GM12878 (cell line): Measurements from ENCODE around the gene ABHD18. TPM values are rescaled to one million over a fixed set of nuclear protein-coding genes. Genes with fewer than 3 reads are reported as not detected.

ENCODE experiments used
- BCLAF1 ChIP-seq: fragments of 450-650 bp; IDR thresholded peaks from 2 replicates; pipeline ENCODE4 v1.6.1; 2017; ENCODE audit warnings: antibody characterized with exemption, mild to moderate bottlenecking, moderate library complexity
- CEBPB ChIP-seq, 2 experiments: fragments of 150-350 bp in 1 of 2; IDR thresholded peaks; 2 replicates each; pipeline ENCODE4 v1.6.1; 2012 to 2014; ENCODE audit warnings: low read depth in 2 of 2, low read length in 2 of 2, borderline replicate concordance in 1 of 2, inconsistent platforms in 1 of 2
- CEBPZ ChIP-seq: fragments of 150-350 bp; IDR thresholded peaks from 2 replicates; pipeline ENCODE4 v1.6.1; 2016; ENCODE audit warnings: low read depth, low read length
- HCFC1 ChIP-seq: fragments of 150-350 bp; IDR thresholded peaks from 2 replicates; pipeline ENCODE4 v1.6.1; 2014; ENCODE audit warnings: low read length
- POLR2AphosphoS2 ChIP-seq: IDR thresholded peaks from 2 replicates; pipeline ENCODE4 v1.6.1; 2011; ENCODE audit warnings: low read depth, mild to moderate bottlenecking, low read length, improper control_type of control experiment, moderate library complexity
- POLR2AphosphoS5 ChIP-seq: IDR thresholded peaks from 2 replicates; pipeline ENCODE4 v1.6.1; 2011; ENCODE audit warnings: mild to moderate bottlenecking, low read length, inconsistent platforms
- RCOR1 ChIP-seq: conservative IDR thresholded peaks from 2 replicates; pipeline ENCODE4 v1.6.1; 2012; ENCODE audit warnings: low read depth, low read length, improper control_type of control experiment
- SKIL ChIP-seq: fragments of 450-650 bp; IDR thresholded peaks from 2 replicates; pipeline ENCODE4 v1.6.1; 2017; ENCODE audit warnings: mild to moderate bottlenecking, low read depth, inconsistent platforms; ENCODE audit not compliant: poor library complexity, severe bottlenecking
- SMAD5 ChIP-seq: IDR thresholded peaks from 2 replicates; pipeline ENCODE4 v1.6.1; 2016; ENCODE audit warnings: antibody characterized with exemption, low read depth
- SMC3 ChIP-seq: IDR thresholded peaks from 2 replicates; pipeline ENCODE4 v1.6.1; 2011; ENCODE audit warnings: low read length, improper control_type of control experiment, borderline replicate concordance
- SPI1 ChIP-seq: IDR thresholded peaks from 2 replicates; pipeline ENCODE4 v1.6.1; 2011; ENCODE audit warnings: low read depth, mild to moderate bottlenecking, low read length, moderate library complexity, borderline replicate concordance; ENCODE audit not compliant: insufficient read depth
- TCF12 ChIP-seq: IDR thresholded peaks from 2 replicates; pipeline ENCODE4 v1.6.1; 2011; ENCODE audit warnings: low read depth, mild to moderate bottlenecking, low read length
- YBX1 ChIP-seq: fragments of 450-650 bp; IDR thresholded peaks from 2 replicates; pipeline ENCODE4 v1.6.1; 2016; ENCODE audit warnings: antibody characterized with exemption
- ZBTB33 ChIP-seq: fragments of 450-650 bp; IDR thresholded peaks from 2 replicates; pipeline ENCODE4 v1.6.1; 2017; ENCODE audit warnings: mild to moderate bottlenecking
- ZZZ3 ChIP-seq: IDR thresholded peaks from 2 replicates; pipeline ENCODE4 v1.6.1; 2011; ENCODE audit warnings: low read depth; ENCODE audit not compliant: control insufficient read depth, insufficient read length
- polyA plus RNA-seq, 11 experiments: library from polyadenylated mRNA; depleted of rRNA in 4 of 11; unstranded in 6 of 11; stranded (reverse) in 5 of 11; fragments of >200 nt; fragmentation: Nextera tagmentation in 4 of 11; fragmentation: Illumina TruSeq in 1 of 11; extraction: Ambion mirVana in 4 of 11; extraction: Trizol in 1 of 11; gene quantifications; 1 replicate in 1 of 11; 2 replicates in 10 of 11; pipeline versions ENCODE4 v1.2.1 to v1.2.3, GENCODE V29; 2011 to 2016; ENCODE audit warnings: inconsistent platforms in 2 of 11, missing spikeins in 2 of 11, low read depth in 1 of 11
- total RNA-seq, 4 experiments: library from RNA; depleted of rRNA in 3 of 4; stranded (reverse); fragments of >200 nt in 3 of 4; fragmentation: Illumina TruSeq in 1 of 4; extraction: Trizol in 1 of 4; gene quantifications; 2 replicates each; pipeline versions ENCODE4 v1.2.1 to v1.2.3, GENCODE V29; 2013 to 2021
- TF ChIP-seq, protein P1 (sequence below): fragments of 450-650 bp; IDR thresholded peaks from 2 replicates; pipeline ENCODE4 v1.6.1; 2017; ENCODE audit warnings: low read depth, mild to moderate bottlenecking, moderate library complexity

Gene ABHD18
- total and polyA plus RNA-seq, 10 of the 15 experiments (the other 5 are each of a cell fraction or from before 2014, with no cell fraction given), result 3.4 to 13.5 (median 9.6) TPM

- TF ChIP-seq CEBPZ, result no peak
- TF ChIP-seq POLR2AphosphoS5, result no peak
- TF ChIP-seq SMC3, result peak; percentile 37; the same call in 1 of the 2 replicates
- no peak; the same call in 1 of the 2 replicates for TF ChIP-seq ZBTB33
- TF ChIP-seq YBX1, result no peak
- no peak for TF ChIP-seq RCOR1
- TF ChIP-seq POLR2AphosphoS2, result no peak
- TF ChIP-seq ZZZ3, result no peak
- TF ChIP-seq TCF12, result peak; percentile 76; the same call in 1 of the 2 replicates
- no peak for TF ChIP-seq SKIL
- peak; percentile 75 for TF ChIP-seq SPI1
- TF ChIP-seq HCFC1, result no peak
- no peak for TF ChIP-seq CEBPB (IDR thresholded peaks at IDR 0.05; ENCODE audit: borderline replicate concordance in 1 of 2, low read depth in 2 of 2, low read length in 2 of 2)
- TF ChIP-seq BCLAF1, result no peak
- TF ChIP-seq, protein P1, sequence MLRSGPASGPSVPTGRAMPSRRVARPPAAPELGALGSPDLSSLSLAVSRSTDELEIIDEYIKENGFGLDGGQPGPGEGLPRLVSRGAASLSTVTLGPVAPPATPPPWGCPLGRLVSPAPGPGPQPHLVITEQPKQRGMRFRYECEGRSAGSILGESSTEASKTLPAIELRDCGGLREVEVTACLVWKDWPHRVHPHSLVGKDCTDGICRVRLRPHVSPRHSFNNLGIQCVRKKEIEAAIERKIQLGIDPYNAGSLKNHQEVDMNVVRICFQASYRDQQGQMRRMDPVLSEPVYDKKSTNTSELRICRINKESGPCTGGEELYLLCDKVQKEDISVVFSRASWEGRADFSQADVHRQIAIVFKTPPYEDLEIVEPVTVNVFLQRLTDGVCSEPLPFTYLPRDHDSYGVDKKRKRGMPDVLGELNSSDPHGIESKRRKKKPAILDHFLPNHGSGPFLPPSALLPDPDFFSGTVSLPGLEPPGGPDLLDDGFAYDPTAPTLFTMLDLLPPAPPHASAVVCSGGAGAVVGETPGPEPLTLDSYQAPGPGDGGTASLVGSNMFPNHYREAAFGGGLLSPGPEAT, result peak; percentile 34; the same call in 1 of the 2 replicates
- TF ChIP-seq SMAD5, result no peak
These were observed 32.6 kb downstream of the ABHD18 start (continued) for GRCh38 chr4:127997534-127998388.
